ENCODE results near the gene NUP210.
"Not testable (repeated sequence)": the region's sequence is repeated elsewhere in the genome, so short reads cannot be mapped to it uniquely, and the experiment has no call there.

NUP210 gene

DNA sequence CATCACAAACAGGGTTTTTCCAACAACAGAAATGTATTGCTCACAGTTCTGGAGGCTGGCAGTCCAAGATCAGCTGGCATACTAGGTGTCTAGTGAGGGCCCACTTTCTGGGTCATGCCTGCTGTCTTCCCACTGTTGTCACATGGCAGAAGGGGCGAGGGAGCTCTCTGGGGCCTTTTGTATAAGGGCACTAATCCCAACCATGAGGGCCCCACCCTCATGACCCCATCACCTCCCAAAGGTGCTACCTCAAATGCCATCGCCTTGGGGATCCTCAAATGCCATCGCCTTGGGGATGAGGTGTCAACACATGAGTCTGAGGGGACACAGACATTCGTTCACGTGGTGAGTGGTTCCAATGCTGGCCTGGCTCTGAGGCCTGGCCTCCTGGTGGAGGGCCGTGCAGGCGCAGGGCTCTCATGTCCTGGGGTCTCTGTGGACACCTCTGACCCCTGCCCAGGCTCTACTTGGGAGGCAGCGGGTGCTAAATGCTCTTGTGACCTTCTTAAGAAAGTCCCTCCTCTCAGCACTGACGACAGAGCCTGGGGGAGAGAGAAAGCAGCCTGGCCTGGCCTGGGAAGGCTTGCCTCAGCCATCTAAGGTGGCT lies 16.8 kb downstream of the NUP210 start:
- H3K4me1 Mint-ChIP-seq: peaks cover 33% of the 10 kb centered on the region
- no peaks in the 10 kb centered on the region for H3K9me3 Mint-ChIP-seq
- H3K27ac Mint-ChIP-seq: peak overlapping the region; percentile 75
- ATAC-seq: no peak
- no peak overlapping the region for H3K4me3 Mint-ChIP-seq
- no peak for DNase-seq (ENCODE audit: low spot score in 2 of 2)
- peaks cover 41% of the 10 kb centered on the region for H3K36me3 Mint-ChIP-seq

DNA sequence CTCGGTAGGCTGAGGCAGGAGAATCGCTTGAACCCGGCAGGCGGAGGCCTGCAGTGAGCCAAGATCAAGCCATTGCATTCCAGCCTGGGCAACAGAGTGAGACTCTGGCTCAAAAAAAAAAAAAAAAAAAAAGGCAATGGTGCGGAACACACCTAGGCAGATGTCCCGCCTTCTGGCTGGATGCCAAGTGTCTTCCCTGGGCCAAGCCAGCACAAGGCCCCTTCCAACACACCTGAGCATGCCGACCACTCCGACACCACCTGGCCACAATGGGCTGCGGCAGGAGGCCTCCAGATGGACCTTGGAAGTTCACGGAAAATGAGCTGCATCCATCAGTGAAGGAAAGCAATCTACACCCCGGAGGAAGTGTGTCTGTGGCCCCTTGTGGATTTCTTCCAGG lies 19.0 kb downstream of the NUP210 start:
- no peak for DNase-seq (ENCODE audit: low spot score in 2 of 2)
- H3K9me3 Mint-ChIP-seq: no peaks in the 10 kb centered on the region
- peaks cover 56% of the 10 kb centered on the region for H3K36me3 Mint-ChIP-seq
- peaks cover 21% of the 10 kb centered on the region for H3K4me1 Mint-ChIP-seq
- ATAC-seq: no peak
- no peak overlapping the region for H3K27ac Mint-ChIP-seq
- no peak overlapping the region for H3K4me3 Mint-ChIP-seq

DNA sequence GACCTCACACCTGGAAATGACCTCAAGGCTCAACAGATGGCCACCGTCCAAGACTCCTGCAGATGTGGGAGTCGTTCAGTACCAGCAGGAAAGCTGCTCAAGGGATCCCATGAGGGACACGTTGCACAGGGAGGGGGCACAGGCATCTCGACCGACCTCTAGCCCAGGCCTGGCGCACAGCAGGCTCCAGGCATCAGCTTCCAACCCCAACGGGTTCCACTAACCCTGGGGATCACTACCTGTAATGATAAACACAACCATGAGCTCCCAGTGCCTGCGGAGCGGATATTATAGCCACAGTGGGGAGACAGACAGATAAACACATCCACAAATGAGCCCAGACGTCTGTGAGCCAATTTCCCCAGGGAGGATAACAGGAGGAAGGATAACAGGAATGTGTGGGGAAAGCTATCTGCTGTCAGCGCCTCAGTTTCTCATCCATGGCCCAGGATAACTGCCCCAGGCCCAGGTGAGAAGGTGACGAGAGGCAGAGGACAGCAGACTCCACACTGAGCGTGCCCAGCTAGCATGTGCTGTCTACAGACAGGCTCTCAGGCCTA lies 19.9 kb downstream of the NUP210 start:
- no peak overlapping the region for H3K4me3 Mint-ChIP-seq
- H3K4me1 Mint-ChIP-seq: peaks cover 21% of the 10 kb centered on the region
- no peak overlapping the region for H3K27ac Mint-ChIP-seq
- ATAC-seq: no peak
- no peak for DNase-seq (ENCODE audit: low spot score in 2 of 2)
- no peaks in the 10 kb centered on the region for H3K9me3 Mint-ChIP-seq
- H3K36me3 Mint-ChIP-seq: peaks cover 65% of the 10 kb centered on the region

DNA sequence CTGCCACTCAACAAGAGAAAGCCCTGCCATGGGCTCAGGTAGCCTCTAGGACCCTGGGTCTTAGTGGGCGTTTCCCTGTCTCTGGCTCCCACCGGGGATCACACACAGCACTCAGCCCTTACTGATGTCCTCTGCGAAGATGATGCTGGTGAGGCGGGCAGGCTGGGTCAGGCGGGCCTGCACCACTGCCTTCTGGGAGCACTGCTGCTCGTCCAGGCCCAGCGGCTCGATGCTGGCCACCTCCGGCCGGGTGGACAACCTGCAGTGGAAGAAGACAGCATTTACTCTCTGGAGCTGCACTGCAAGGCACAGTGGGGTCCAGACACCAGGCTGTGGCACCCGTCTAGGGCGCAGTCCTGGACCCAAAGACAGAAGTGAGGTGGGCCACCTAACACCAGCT lies 20.5 kb downstream of the NUP210 start:
- DNase-seq (ENCODE audit: low spot score in 2 of 2) (no peak), ATAC-seq (no peak)
- H3K4me1 Mint-ChIP-seq: peaks cover 16% of the 10 kb centered on the region
- H3K4me3 Mint-ChIP-seq: no peak overlapping the region
- no peak overlapping the region for H3K27ac Mint-ChIP-seq
- H3K36me3 Mint-ChIP-seq: peaks cover 71% of the 10 kb centered on the region
- H3K9me3 Mint-ChIP-seq: no peaks in the 10 kb centered on the region

DNA sequence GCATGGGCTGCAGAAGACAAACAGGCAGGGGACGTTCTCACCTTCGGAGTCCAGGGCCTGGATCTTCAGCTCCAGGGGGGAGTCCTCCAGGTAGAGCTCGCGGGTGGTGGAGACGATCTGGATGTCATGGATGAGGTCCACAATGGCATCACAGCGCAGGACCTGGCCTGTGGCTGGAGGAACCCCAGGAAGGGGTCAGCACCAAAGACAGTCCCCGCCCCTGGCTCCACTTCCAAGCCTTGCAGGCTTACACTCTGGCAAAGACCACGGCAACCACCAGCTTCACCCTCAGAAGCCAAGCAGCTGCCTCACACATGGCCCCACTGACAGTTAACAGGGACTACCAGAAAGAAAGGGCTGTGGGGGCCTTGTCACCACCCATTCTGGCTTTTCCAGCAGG lies 22.8 kb downstream of the NUP210 start:
- no peak for ATAC-seq
- no peak for DNase-seq (ENCODE audit: low spot score in 2 of 2)
- Mint-ChIP-seq H3K4me3 (no peak overlapping the region), H3K36me3 (peaks cover 87% of the 10 kb centered on the region), H3K4me1 (peaks cover 7% of the 10 kb centered on the region), H3K9me3 (no peaks in the 10 kb centered on the region), H3K27ac (peak overlapping the region; percentile 26)

DNA sequence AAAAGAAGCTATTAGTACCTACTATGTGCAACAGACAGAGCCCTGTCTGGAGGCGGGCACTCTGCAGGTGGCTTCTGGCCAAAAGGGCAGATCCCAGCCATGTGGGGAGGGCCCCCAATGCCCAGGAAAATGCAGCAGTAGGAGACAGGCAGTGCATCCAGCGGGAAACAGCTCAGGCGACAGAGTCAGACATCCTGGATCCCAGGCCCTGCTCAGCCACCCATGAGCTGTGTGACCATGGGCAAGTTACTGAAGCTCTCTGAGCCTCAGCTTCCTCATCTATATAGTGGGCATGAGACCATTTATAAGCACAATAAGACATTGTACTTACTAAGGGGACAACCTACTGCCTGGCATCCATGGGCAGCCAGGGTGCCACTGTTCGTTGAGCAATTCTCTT lies 25.8 kb downstream of the NUP210 start:
- H3K4me1 Mint-ChIP-seq: peaks cover 13% of the 10 kb centered on the region
- peaks cover 97% of the 10 kb centered on the region for H3K36me3 Mint-ChIP-seq
- no peak for ATAC-seq
- DNase-seq (ENCODE audit: low spot score in 2 of 2): no peak
- no peak overlapping the region for H3K4me3 Mint-ChIP-seq
- H3K27ac Mint-ChIP-seq: no peak overlapping the region
- no peaks in the 10 kb centered on the region for H3K9me3 Mint-ChIP-seq

GRCh38 chr3:13393427-13394360 lies 26.4 kb downstream of the NUP210 start:
- peaks cover 13% of the 10 kb centered on the region for H3K4me1 Mint-ChIP-seq
- H3K4me3 Mint-ChIP-seq: no peak overlapping the region
- H3K36me3 Mint-ChIP-seq: peaks cover 97% of the 10 kb centered on the region
- no peak for ATAC-seq
- DNase-seq (ENCODE audit: low spot score in 2 of 2): no peak
- no peak overlapping the region for H3K27ac Mint-ChIP-seq
- no peaks in the 10 kb centered on the region for H3K9me3 Mint-ChIP-seq

GRCh38 chr3:13391308-13391707 lies 28.8 kb downstream of the NUP210 start:
- H3K27ac Mint-ChIP-seq: peak overlapping the region; percentile 72
- ATAC-seq: no peak
- H3K9me3 Mint-ChIP-seq: no peaks in the 10 kb centered on the region

DNA sequence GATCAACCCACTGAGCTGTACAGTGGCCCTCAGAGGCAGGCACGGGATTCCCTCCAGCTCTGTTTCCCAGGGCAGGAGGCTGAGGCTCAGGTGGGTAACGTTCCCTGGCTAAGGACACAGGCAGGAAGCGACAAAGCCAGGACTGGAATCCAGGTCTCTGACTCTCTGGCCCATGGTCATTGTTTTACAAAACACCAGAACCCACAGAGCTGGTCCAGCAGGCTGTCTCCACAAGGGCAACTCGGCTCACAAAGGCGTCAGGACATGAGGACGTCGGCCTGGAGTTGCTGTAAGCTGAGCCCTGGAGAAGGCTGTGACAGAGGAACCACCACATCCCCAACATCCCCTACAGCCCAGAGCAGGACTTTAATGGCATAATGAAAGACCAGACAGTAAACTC lies 30.7 kb downstream of the NUP210 start:
- H3K4me3 Mint-ChIP-seq: no peak overlapping the region
- H3K36me3 Mint-ChIP-seq: peaks cover 97% of the 10 kb centered on the region
- peak overlapping the region; percentile 77 for H3K27ac Mint-ChIP-seq
- DNase-seq (ENCODE audit: low spot score in 2 of 2): no peak
- peaks cover 13% of the 10 kb centered on the region for H3K4me1 Mint-ChIP-seq
- no peaks in the 10 kb centered on the region for H3K9me3 Mint-ChIP-seq
- ATAC-seq: no peak

More at GRCh38 chr3:13391308-13391707, 28.8 kb downstream of the NUP210 start:
- Mint-ChIP-seq H3K4me3 (no peak overlapping the region), H3K36me3 (peaks cover 97% of the 10 kb centered on the region), H3K4me1 (peaks cover 13% of the 10 kb centered on the region)
- no peak for DNase-seq (ENCODE audit: low spot score in 2 of 2)

GRCh38 chr3:13388816-13389215 lies 31.3 kb downstream of the NUP210 start:
- ATAC-seq (no peak), DNase-seq (ENCODE audit: low spot score in 2 of 2) (no peak)
- Mint-ChIP-seq H3K4me1 (peaks cover 13% of the 10 kb centered on the region), H3K27ac (peak overlapping the region; percentile 13), H3K9me3 (no peaks in the 10 kb centered on the region), H3K36me3 (peaks cover 97% of the 10 kb centered on the region), H3K4me3 (no peak overlapping the region)

DNA sequence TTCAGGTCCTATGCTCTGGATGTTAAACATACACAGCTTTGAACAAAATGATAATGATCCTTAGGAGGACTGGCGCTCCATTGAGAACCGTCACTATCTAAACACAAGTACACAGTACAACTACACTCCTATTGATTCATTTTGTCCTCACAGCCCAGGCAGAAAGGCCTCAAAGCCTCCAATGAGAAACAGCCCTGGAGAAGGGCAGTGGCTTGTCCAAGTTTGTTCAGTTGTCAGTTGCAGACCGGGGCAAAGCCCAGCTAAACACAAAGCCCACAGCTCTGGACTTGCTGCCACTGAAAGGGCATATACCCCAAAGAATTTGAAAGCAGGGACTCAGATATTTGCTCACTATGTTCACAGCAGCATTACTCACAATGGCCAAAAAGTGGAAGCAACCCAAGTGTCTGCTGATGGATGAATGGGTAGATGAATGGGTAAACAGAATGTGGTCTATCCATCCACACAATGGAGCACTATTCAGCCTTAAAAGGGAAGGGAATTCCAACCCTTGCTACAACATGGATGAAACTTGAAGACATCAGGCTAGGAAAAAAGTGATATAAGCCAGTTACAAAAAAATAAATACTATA lies 34.7 kb downstream of the NUP210 start:
- Mint-ChIP-seq H3K27ac (peak overlapping the region; percentile 50), H3K36me3 (peaks cover 100% of the 10 kb centered on the region), H3K4me3 (no peak overlapping the region), H3K9me3 (no peaks in the 10 kb centered on the region), H3K4me1 (peaks cover 14% of the 10 kb centered on the region)
- DNase-seq (ENCODE audit: low spot score in 2 of 2): no peak
- ATAC-seq: no peak

DNA sequence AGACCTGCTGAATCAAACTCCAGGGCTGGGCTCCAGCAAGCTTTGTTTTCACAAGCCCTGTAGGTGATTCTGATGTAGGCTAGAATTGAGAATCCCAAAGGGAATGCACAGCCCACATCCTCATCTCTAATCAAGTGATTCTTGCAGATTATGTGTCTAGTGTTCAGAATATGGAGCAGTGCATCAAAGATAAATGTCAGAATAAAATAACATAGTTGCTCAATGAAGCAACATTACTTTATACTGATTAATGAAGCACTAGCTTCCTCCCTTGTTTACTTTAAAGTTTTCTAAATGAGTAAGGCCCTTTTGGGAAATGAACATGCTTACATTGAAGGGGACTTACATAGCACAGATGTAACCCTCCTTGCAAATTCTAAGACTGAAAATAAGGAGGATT lies 39.2 kb downstream of the NUP210 start:
- Mint-ChIP-seq H3K9me3 (no peaks in the 10 kb centered on the region), H3K4me3 (no peak overlapping the region), H3K36me3 (peaks cover 84% of the 10 kb centered on the region), H3K27ac (peak overlapping the region; percentile 82), H3K4me1 (peaks cover 24% of the 10 kb centered on the region)
- ATAC-seq: no peak
- DNase-seq (ENCODE audit: low spot score in 2 of 2): no peak

- DNase-seq (ENCODE audit: low spot score in 2 of 2): no peak
- H3K36me3 Mint-ChIP-seq: peaks cover 67% of the 10 kb centered on the region
- no peak overlapping the region for H3K4me3 Mint-ChIP-seq
- peaks cover 24% of the 10 kb centered on the region for H3K4me1 Mint-ChIP-seq
- peak overlapping the region; percentile 78 for H3K27ac Mint-ChIP-seq
- H3K9me3 Mint-ChIP-seq: no peaks in the 10 kb centered on the region
- ATAC-seq: no peak
These were observed 40.8 kb downstream of the NUP210 start for GRCh38 chr3:13379201-13379830.

GRCh38 chr3:13378155-13378554 lies 42.0 kb downstream of the NUP210 start:
- peaks cover 24% of the 10 kb centered on the region for H3K4me1 Mint-ChIP-seq
- H3K36me3 Mint-ChIP-seq: peaks cover 55% of the 10 kb centered on the region
- ATAC-seq: peak; percentile 50
- DNase-seq (ENCODE audit: low spot score in 2 of 2): no peak
- H3K4me3 Mint-ChIP-seq: no peak overlapping the region
- H3K9me3 Mint-ChIP-seq: no peaks in the 10 kb centered on the region
- H3K27ac Mint-ChIP-seq: peak overlapping the region; percentile 78

DNA sequence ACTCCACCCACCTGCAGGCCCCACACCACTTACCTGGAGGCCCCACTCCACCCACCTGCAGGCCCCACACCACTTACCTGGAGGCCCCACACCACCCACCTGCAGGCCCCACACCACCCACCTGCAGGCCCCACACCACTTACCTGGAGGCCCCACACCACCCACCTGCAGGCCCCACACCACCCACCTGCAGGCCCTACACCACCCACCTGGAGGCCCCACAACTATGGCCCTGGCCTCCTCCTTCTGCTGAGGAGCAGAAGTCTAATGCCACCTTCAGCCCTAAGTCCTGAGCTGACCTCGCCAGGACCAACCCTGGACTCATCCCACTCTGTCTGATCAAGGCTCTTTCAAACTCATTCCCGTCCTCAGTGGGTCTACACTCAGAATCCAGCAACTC lies 42.4 kb downstream of the NUP210 start:
- not testable (repeated sequence) for DNase-seq (ENCODE audit: low spot score in 2 of 2); ATAC-seq; H3K9me3 Mint-ChIP-seq; H3K4me3 Mint-ChIP-seq
- Mint-ChIP-seq H3K27ac (peak overlapping the region; percentile 78), H3K36me3 (peaks cover 51% of the 10 kb centered on the region), H3K4me1 (peaks cover 24% of the 10 kb centered on the region)

All from stimulated activated effector memory CD8-positive, alpha-beta T cell treated with anti-CD3 and anti-CD28 coated beads, Interleukin-12 subunit alpha, Interleukin-12 subunit beta, amount 100 ng/mL, for 72 hours (primary cell).